ENCODE data around the gene KRTAP12-4. TPM values are rescaled to one million over a fixed set of nuclear protein-coding genes. Genes with fewer than 3 reads are reported as not detected.
"Not testable (repeated sequence)": the region's sequence is repeated elsewhere in the genome, so short reads cannot be mapped to it uniquely, and the experiment has no call there.

The KRTAP12-4 gene
- total RNA-seq, 2 experiments from 2014 or later = not detected

DNA sequence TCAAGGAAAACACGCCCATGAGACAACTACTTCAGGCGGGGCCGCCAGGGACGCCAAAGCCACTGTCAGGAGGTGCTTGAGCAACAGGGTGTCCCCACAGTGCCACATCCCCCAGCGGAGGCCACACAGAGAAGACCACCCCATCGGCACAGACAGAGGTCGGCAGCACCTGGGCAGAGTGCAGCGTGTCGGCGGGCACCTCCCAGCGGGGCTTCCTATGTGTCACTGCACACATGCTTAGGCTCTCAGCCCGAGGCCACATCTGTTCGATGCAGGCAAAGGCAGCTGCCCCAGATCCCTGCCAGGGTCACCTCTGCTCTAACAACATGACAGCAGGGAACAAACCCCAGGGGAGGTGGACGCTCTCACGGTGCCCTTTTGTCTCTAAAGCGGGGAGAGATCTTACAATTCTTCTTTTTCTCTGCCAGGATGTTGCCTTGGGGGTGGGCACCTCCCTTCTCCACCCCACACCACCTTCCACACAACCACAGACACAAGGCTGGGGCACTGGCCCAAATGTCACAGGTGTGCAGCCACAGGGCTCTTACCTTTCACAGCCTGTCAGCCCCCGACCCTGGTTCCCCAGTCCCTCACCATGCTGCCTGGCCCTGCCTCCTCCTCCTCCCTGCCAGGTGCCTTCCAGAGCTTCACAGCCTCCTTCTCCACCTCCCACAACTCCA, 38.4 kb downstream of the KRTAP12-4 start:
- no peak overlapping the region for H3K27ac Mint-ChIP-seq
- peaks cover 24% of the 10 kb centered on the region for H3K4me1 Mint-ChIP-seq
- peaks cover 24% of the 10 kb centered on the region for H3K36me3 Mint-ChIP-seq
- H3K4me3 Mint-ChIP-seq = no peak overlapping the region
- DNase-seq = no peak
- H3K27me3 Mint-ChIP-seq = no peaks in the 10 kb centered on the region
- H3K9me3 Mint-ChIP-seq = peaks cover 31% of the 10 kb centered on the region

DNA sequence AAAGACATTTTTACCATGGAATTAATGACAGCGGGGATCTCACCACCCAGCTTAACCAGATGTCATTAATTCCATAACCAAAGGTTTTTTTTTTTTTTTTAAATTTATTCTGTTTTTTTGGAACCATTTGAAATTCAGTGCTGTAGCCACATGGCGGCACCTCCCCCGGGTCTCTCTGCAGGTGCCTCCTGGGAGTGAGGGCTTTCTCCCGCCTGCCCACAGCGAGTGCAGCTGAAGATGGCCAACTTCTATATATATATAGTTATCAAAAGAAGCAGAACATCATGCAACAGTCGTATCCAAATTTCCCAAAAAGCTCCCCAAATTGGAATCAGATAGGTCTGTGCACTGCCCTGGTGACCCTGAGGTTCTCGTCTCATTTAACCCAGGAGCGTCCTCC, 39.0 kb downstream of the KRTAP12-4 start:
- Mint-ChIP-seq H3K4me1 (peaks cover 24% of the 10 kb centered on the region), H3K9me3 (peaks cover 29% of the 10 kb centered on the region), H3K36me3 (peaks cover 19% of the 10 kb centered on the region), H3K27me3 (no peaks in the 10 kb centered on the region), H3K27ac (no peak overlapping the region), H3K4me3 (no peak overlapping the region)
- DNase-seq = no peak

DNA sequence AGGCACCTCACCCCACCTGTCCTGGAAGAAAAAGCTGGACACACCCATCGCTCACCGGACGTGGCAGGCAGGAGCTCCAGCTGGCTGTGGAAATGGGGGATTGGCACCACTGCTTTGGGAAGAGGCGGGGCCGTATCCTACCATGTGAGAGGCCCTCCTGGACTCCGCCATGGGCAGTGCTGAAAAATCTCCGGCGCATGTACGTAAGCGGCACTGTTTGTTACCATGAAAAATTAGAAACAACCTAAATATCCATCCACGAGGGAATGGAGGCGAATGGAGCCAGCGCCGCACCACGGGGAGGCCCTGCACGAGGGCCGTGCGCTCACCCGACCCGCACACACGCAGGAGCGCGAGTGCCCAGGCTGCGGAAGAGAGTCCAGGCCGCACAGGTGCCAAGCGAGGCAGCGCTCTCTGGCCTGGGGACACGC, 39.5 kb downstream of the KRTAP12-4 start:
- no peak for DNase-seq
- peaks cover 17% of the 10 kb centered on the region for H3K36me3 Mint-ChIP-seq
- H3K4me3 Mint-ChIP-seq = no peak overlapping the region
- peaks cover 27% of the 10 kb centered on the region for H3K9me3 Mint-ChIP-seq
- peaks cover 24% of the 10 kb centered on the region for H3K4me1 Mint-ChIP-seq
- H3K27me3 Mint-ChIP-seq = no peaks in the 10 kb centered on the region
- no peak overlapping the region for H3K27ac Mint-ChIP-seq

DNA sequence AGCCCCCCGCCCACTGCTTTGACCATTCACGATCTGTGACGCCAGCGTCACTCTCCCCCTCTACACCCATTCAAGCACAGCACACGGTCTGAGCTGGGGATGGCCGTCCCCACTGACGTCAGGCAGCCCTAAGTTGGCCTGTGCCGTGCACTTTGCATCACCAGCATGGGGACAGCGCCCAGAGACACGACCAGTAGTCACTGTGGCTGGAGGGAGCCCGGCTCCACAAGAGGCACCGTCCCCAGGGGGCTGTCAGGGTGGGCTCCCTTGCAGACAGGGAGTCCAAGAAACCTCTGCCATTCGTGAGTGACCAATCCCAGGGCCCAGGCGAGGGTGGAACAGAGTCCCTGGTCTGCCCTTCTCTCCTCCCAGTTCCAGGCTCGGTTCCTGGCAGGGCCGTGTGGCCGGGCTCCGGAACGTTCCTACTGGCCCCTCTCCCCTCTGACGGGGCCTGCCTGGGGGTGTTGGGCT, 40.3 kb downstream of the KRTAP12-4 start:
- peaks cover 25% of the 10 kb centered on the region for H3K9me3 Mint-ChIP-seq
- H3K36me3 Mint-ChIP-seq = peaks cover 9% of the 10 kb centered on the region
- no peak overlapping the region for H3K27ac Mint-ChIP-seq
- no peak overlapping the region for H3K4me3 Mint-ChIP-seq
- no peaks in the 10 kb centered on the region for H3K27me3 Mint-ChIP-seq
- no peak for DNase-seq
- peaks cover 22% of the 10 kb centered on the region for H3K4me1 Mint-ChIP-seq

DNA sequence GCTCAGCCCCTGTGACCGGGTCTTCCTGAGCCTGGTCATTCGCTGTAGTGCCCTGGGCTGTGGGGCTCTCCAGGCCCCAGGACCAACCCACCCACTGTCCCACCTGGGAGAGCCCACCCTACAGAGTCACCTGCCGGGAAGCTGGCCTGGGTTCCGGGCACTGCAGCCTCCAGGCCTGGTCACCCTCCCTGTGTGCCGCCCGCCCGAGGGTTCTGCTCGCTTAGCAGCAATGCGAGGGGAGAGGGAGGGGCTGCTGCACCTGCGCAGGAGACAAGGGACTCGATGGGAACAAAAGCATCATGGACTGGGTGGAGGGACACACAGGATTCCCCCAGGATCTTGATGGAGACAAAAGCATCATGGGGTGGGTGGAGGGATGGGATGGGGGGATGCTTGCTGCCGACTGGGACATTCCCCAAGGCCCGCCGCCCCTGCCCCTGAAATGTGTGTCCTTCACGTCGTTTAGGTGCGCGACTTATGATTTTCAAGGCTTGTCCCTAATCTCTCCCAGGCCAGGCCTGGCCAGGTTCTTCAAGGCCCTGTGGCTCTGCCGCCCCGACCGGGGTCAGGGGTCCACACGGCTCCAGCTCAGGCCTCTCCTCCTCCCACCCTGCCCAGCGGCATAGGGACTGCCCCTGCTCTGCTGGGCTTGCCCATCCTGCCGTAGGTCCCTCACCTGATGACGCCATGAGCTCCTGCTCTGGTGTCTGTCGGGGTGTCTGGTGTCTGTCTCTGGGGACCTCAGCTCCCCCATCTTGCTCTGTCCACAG, 40.9 kb downstream of the KRTAP12-4 start:
- DNase-seq = no peak
- peaks cover 4% of the 10 kb centered on the region for H3K36me3 Mint-ChIP-seq
- H3K9me3 Mint-ChIP-seq = peaks cover 23% of the 10 kb centered on the region
- no peaks in the 10 kb centered on the region for H3K27me3 Mint-ChIP-seq
- no peak overlapping the region for H3K4me3 Mint-ChIP-seq
- H3K27ac Mint-ChIP-seq = no peak overlapping the region
- peaks cover 16% of the 10 kb centered on the region for H3K4me1 Mint-ChIP-seq

DNA sequence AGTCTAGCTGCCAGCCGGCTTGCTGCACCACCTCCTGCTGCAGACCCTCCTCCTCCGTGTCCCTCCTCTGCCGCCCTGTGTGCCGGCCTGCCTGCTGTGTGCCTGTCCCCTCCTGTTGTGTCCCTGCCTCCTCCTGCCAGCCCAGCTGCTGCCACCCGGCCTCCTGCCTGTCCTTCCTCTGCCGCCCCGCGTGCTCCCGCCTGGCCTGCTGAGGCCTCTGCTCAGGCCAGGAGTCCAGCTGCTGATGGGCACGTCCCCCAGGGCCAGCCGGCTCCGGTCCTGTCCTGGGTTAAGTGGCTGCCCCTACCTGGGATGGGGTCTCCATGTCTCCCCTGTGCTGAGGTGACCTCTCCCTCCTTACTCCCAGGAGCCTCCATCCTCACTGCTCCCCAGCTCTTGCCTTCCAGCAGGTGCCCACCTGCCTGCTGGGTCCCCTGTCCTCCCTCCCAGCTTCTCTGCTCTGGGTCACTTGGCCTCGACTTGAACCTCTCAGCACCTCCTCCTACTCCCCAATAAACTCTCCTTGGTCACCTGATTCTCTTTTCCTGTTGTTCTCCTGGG, 41.7 kb downstream of the KRTAP12-4 start:
- Mint-ChIP-seq H3K4me3 (no peak overlapping the region), H3K27ac (no peak overlapping the region)

DNA sequence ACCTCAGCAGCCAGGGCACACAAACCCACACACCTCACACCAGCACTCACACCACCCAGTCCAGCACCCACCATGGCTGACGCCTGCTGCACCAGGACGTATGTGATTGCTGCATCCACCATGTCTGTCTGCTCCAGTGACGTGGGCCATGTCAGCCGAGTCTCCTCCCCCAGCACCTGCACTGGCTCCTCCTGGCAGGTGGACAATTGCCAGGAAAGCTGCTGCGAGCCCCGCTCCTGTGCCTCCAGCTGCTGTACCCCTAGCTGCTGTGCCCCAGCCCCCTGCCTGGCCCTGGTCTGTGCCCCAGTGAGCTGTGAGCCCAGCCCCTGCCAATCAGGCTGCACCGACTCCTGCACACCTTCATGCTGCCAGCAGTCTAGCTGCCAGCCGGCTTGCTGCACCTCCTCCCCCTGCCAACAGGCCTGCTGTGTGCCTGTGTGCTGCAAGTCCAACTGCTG, 42.4 kb downstream of the KRTAP12-4 start, which contains the start of gene KRTAP10-8:
KRTAP10-8 (plus strand) TSS at position 51 of the 458 bp plus-strand sequence; CDS start at position 73, 22 bp downstream.
- no peaks in the 10 kb centered on the region for H3K27me3 Mint-ChIP-seq
- H3K4me3 Mint-ChIP-seq = no peak within 1 kb of the TSS
- H3K36me3 Mint-ChIP-seq = peaks cover 1% of the 10 kb centered on the region
- no peak within 1 kb of the TSS for H3K27ac Mint-ChIP-seq
- peaks cover 10% of the 10 kb centered on the region for H3K4me1 Mint-ChIP-seq
- no peak for DNase-seq
- peaks cover 19% of the 10 kb centered on the region for H3K9me3 Mint-ChIP-seq

More for the DNA sequence above, 41.7 kb downstream of the KRTAP12-4 start:
- Mint-ChIP-seq H3K4me1 (peaks cover 10% of the 10 kb centered on the region), H3K9me3 (peaks cover 19% of the 10 kb centered on the region), H3K36me3 (peaks cover 1% of the 10 kb centered on the region), H3K27me3 (no peaks in the 10 kb centered on the region)
- no peak for DNase-seq

DNA sequence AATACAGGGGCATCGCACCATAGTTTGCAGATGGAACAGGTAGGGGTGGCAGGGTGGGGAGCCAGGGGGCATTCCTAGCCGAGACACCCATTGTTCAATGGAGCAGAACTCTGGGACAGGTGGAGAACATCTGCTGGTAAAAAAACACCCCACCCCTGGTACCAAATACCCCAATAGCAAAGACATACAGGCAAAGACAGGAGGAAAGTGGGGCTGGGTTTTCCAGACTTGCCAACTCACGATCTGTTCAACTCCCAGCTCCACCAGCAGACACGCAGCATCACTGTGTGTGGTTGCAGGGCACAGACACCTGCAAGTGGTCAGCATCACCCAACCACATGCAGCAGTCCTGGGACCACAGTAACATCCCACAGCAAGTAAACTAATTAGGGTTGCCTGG, 42.9 kb downstream of the KRTAP12-4 start:
- Mint-ChIP-seq H3K4me3 (no peak overlapping the region), H3K4me1 (peaks cover 6% of the 10 kb centered on the region), H3K9me3 (peaks cover 20% of the 10 kb centered on the region), H3K36me3 (peaks cover 1% of the 10 kb centered on the region), H3K27me3 (no peaks in the 10 kb centered on the region), H3K27ac (no peak overlapping the region)
- DNase-seq = no peak

DNA sequence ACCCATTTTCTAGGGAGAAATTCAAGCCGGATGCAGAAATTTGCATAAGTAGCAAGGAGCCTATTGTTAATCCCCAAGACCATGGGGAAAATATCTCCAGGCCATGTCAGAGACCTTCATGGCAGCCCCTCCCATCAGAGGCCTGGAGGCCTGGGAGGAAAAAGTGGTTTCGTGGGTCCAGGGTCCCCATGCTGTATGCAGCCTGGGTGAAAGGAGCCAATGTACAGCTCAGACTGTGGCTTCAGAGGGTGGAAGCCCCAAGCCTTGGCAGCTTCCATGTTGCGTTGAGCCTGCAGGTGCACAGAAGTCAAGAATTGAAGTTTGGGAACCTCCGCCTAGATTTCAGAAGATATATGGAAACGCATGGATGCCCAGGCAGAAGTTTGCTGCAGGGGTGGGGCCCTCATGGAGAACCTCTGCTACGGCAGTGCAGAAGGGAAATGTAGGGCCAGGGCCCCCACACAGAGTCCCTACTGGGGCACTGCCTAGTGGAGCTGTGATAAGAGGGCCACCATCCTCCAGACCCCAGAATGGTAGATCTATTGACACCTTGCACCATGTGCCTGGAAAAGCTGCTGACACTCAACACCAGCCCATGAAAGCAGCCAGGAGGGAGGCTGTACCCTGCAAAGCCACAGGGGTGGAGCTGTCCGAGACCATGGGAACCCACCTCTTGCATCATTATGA, 44.2 kb downstream of the KRTAP12-4 start:
- not testable (repeated sequence) for H3K36me3 Mint-ChIP-seq, H3K4me1 Mint-ChIP-seq

DNA sequence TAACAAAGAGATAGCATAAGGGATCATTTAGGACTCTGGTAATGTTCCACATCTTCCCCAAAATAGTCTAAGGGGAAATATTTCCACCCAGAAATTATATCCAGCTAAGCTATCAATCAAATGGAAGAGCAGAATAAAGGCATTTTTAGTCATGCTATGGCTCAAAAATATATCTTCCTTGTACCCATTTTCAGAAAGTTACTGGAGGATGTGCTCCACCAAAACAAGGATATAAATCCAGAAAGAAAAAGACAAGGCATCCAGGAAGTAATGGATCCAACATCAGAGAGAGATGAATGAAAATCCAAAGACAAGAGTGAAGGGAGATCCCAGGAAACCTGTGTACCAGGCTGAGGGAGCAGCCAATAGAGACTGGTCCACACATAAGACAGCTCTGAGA, 45.3 kb downstream of the KRTAP12-4 start:
- Mint-ChIP-seq H3K27ac (no peak overlapping the region), H3K9me3 (peaks cover 21% of the 10 kb centered on the region), H3K36me3 (peaks cover 1% of the 10 kb centered on the region), H3K4me1 (no peaks in the 10 kb centered on the region), H3K4me3 (no peak overlapping the region), H3K27me3 (no peaks in the 10 kb centered on the region)
- no peak for DNase-seq

More for the DNA sequence above, 44.2 kb downstream of the KRTAP12-4 start:
- not testable (repeated sequence) for H3K27me3 Mint-ChIP-seq, H3K4me3 Mint-ChIP-seq, H3K27ac Mint-ChIP-seq, DNase-seq
- peaks cover 21% of the 10 kb centered on the region for H3K9me3 Mint-ChIP-seq

DNA sequence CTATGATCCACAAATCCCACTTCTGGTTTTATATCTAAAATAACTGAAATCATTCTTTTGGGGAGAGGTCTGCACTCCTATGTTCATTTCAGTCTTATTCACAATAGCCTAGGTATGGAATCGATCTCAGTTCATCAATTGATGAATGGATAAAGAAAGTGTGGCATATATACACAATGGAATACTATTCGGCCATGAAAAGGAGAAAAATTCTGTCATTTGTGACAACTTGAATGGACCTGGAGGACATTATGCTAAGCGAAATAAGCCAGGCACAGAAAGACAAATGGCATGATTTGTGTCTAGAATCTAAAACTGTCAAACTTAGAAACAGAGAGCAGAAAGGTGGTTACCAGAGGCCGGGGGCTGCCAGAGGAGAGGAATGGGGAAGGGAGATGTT, 48.0 kb downstream of the KRTAP12-4 start:
- DNase-seq = no peak
- Mint-ChIP-seq H3K9me3 (peaks cover 19% of the 10 kb centered on the region), H3K4me1 (no peaks in the 10 kb centered on the region), H3K4me3 (no peak overlapping the region), H3K27ac (no peak overlapping the region), H3K36me3 (peaks cover 1% of the 10 kb centered on the region), H3K27me3 (no peaks in the 10 kb centered on the region)

Other genes starting within 250 kb of the KRTAP12-4 start
- 1 to 10 TPM; 1.8 to 1.9 TPM for gene LRRC3, start 199.1 kb downstream of the KRTAP12-4 start, total RNA-seq
- gene KRTAP10-1, start 114.5 kb downstream of the KRTAP12-4 start, total RNA-seq = not detected
- gene KRTAP10-2, start 103.2 kb downstream of the KRTAP12-4 start, total RNA-seq = not detected
- not detected for gene KRTAP10-3, start 95.9 kb downstream of the KRTAP12-4 start, total RNA-seq
- gene KRTAP10-4, start 80.9 kb downstream of the KRTAP12-4 start, total RNA-seq = not detected
- gene KRTAP10-5, start 74.1 kb downstream of the KRTAP12-4 start, total RNA-seq = not detected
- not detected for gene KRTAP10-6, start 62.2 kb downstream of the KRTAP12-4 start, total RNA-seq
- not detected for gene KRTAP10-7, start 54.1 kb downstream of the KRTAP12-4 start, total RNA-seq
- gene KRTAP10-8, start 42.6 kb downstream of the KRTAP12-4 start, total RNA-seq = not detected
- not detected for gene KRTAP10-9, start 27.6 kb downstream of the KRTAP12-4 start, total RNA-seq
- not detected for gene KRTAP10-10, start 17.3 kb downstream of the KRTAP12-4 start, total RNA-seq
- gene KRTAP10-11, start 8.2 kb downstream of the KRTAP12-4 start, total RNA-seq = not detected
- not detected for gene KRTAP12-3, start 3.3 kb upstream of the KRTAP12-4 start, total RNA-seq
- not detected for gene KRTAP12-2, start 12.3 kb upstream of the KRTAP12-4 start, total RNA-seq
- gene KRTAP12-1, start 27.5 kb upstream of the KRTAP12-4 start, total RNA-seq = not detected
- gene KRTAP10-12, start 42.5 kb upstream of the KRTAP12-4 start, total RNA-seq = not detected
- gene TSPEAR, start 56.9 kb upstream of the KRTAP12-4 start, total RNA-seq = not detected
- gene UBE2G2, start 147.2 kb upstream of the KRTAP12-4 start, total RNA-seq = 100 to 1,000 TPM; 115 to 124 TPM
- gene SUMO3, start 163.4 kb upstream of the KRTAP12-4 start, total RNA-seq = 10 to 100 TPM; 90.5 to 92.5 TPM
- gene PTTG1IP, start 219.0 kb upstream of the KRTAP12-4 start, total RNA-seq = 10 to 100 TPM; 40.3 to 44.7 TPM

Measured in activated naive CD8-positive, alpha-beta T cell treated with anti-CD3 and anti-CD28 coated beads for 36 hours (primary cell).